HEK293T (cell line): ENCODE measurements around the gene SRP68.

ENCODE experiments used
- CTCF ChIA-PET: fragments of 350-600 bp; formaldehyde crosslinking; extraction: SDS; loops from one replicate; lab custom pipeline; 2021; ENCODE audit warnings: antibody characterized with exemption, inconsistent platforms; lab: Yijun Ruan, JAX
- POLR2A ChIA-PET: fragments of 350-600 bp; formaldehyde crosslinking; extraction: SDS; loops from one replicate; lab custom pipeline; 2020; ENCODE audit warnings: antibody characterized with exemption, inconsistent platforms; lab: Yijun Ruan, JAX
- DNase-seq: peaks from one replicate; pipeline ENCODE4 v3.0.0; 2012; ENCODE audit warnings: mixed read lengths; ENCODE audit errors: extremely low spot score
- ARNT ChIP-seq: fragments of 450-650 bp; IDR thresholded peaks from 2 replicates; pipeline ENCODE4 v1.6.1; 2017; ENCODE audit warnings: mild to moderate bottlenecking
- BHLHE40 ChIP-seq: fragments of 450-650 bp; IDR thresholded peaks from 2 replicates; pipeline ENCODE4 v1.6.1; 2016; ENCODE audit warnings: mild to moderate bottlenecking, moderate library complexity, borderline replicate concordance
- CTBP1 ChIP-seq: fragments of 450-650 bp; IDR thresholded peaks from 2 replicates; pipeline ENCODE4 v1.6.1; 2016; ENCODE audit warnings: borderline replicate concordance
- ELF4 ChIP-seq: fragments of 450-650 bp; IDR thresholded peaks from 2 replicates; pipeline ENCODE4 v1.6.1; 2017; ENCODE audit warnings: antibody characterized with exemption
- FOXA1 ChIP-seq: fragments of 450-650 bp; IDR thresholded peaks from 2 replicates; pipeline ENCODE4 v1.6.1; 2016; ENCODE audit warnings: mild to moderate bottlenecking
- FOXK2 ChIP-seq: fragments of 450-650 bp; IDR thresholded peaks from 2 replicates; pipeline ENCODE4 v1.6.1; 2016; ENCODE audit warnings: mild to moderate bottlenecking
- FOXM1 ChIP-seq: fragments of 450-650 bp; IDR thresholded peaks from 2 replicates; pipeline ENCODE4 v1.6.1; 2017; ENCODE audit warnings: mild to moderate bottlenecking, borderline replicate concordance
- HDGF ChIP-seq: fragments of 450-650 bp; IDR thresholded peaks from 2 replicates; pipeline ENCODE4 v1.6.1; 2017; ENCODE audit warnings: antibody characterized with exemption, borderline replicate concordance
- L3MBTL2 ChIP-seq: fragments of 450-650 bp; conservative IDR thresholded peaks from 2 replicates; pipeline ENCODE4 v1.6.1; 2016; ENCODE audit warnings: mild to moderate bottlenecking
- LEF1 ChIP-seq: fragments of 450-650 bp; IDR thresholded peaks from 2 replicates; pipeline ENCODE4 v1.6.1; 2017; ENCODE audit warnings: mild to moderate bottlenecking, borderline replicate concordance
- NFRKB ChIP-seq: fragments of 450-650 bp; IDR thresholded peaks from 2 replicates; pipeline ENCODE4 v1.6.1; 2016; ENCODE audit warnings: mild to moderate bottlenecking, moderate library complexity
- PKNOX1 ChIP-seq: fragments of 450-650 bp; IDR thresholded peaks from 2 replicates; pipeline ENCODE4 v1.6.1; 2016
- SP1 ChIP-seq: fragments of 450-650 bp; IDR thresholded peaks from 2 replicates; pipeline ENCODE4 v1.6.1; 2017
- SUZ12 ChIP-seq: fragments of 450-650 bp; IDR thresholded peaks from 2 replicates; pipeline ENCODE4 v1.6.1; 2016; ENCODE audit warnings: mild to moderate bottlenecking
- TARDBP ChIP-seq: fragments of 450-650 bp; IDR thresholded peaks from 2 replicates; pipeline ENCODE4 v1.6.1; 2016
- ZNF384 ChIP-seq: fragments of 450-650 bp; IDR thresholded peaks from 2 replicates; pipeline ENCODE4 v1.6.1; 2016

The SRP68 gene

GRCh38 chr17:76082326-76083251 is 10.3 kb upstream of the SRP68 start:
- TF ChIP-seq ARNT (no peak), SP1 (no peak), FOXK2 (no peak), NFRKB (no peak), CTBP1 (no peak), FOXM1 (no peak), ZNF384 (no peak), TARDBP (no peak), PKNOX1 (no peak), LEF1 (no peak)
- ChIA-PET POLR2A (interaction anchor here (1.0 kb wide), 1 partner anchor 10 kb away, joined by 6 read pairs; the partner anchor contains the start of gene SRP68), CTCF (interaction anchor here (0.9 kb wide), 1 partner anchor 69 kb away, joined by 3 read pairs; no protein-coding TSS in a partner anchor)
- no peak for DNase-seq

GRCh38 chr17:76081295-76082210 is 9.2 kb upstream of the SRP68 start:
- no peak for DNase-seq
- no peak for TF ChIP-seq HDGF
- TF ChIP-seq ZNF384, result no peak
- TF ChIP-seq LEF1, result no peak
- no peak for TF ChIP-seq CTBP1
- TF ChIP-seq SUZ12, result no peak
- no peak for TF ChIP-seq L3MBTL2
- TF ChIP-seq FOXM1, result no peak
- no peak for TF ChIP-seq ARNT
- TF ChIP-seq ELF4, result no peak
- no peak for TF ChIP-seq SP1
- TF ChIP-seq TARDBP, result no peak
- no peak for TF ChIP-seq FOXK2
- TF ChIP-seq BHLHE40, result no peak
- no peak for TF ChIP-seq PKNOX1
- TF ChIP-seq FOXA1, result no peak
- TF ChIP-seq NFRKB, result no peak
- ChIA-PET POLR2A (interaction anchor here (1.9 kb wide), 1 partner anchor 9 kb away, joined by 11 read pairs; the partner anchor contains the start of gene SRP68), CTCF (no interaction called here)

- CTCF ChIA-PET, result interaction anchor here (1.1 kb wide), 1 partner anchor 67 kb away, joined by 3 read pairs; no protein-coding TSS in a partner anchor
- POLR2A ChIA-PET, result interaction anchor here (0.7 to 1.9 kb wide), 3 partner anchors 9 to 27 kb away, joined by 3 to 11 read pairs (median 4); partner anchors contain the start of genes EXOC7 and SRP68
- no peak for TF ChIP-seq FOXM1
- TF ChIP-seq NFRKB, result no peak
- no peak for TF ChIP-seq SUZ12
- TF ChIP-seq TARDBP, result no peak
- no peak for TF ChIP-seq ARNT
- TF ChIP-seq SP1, result no peak
- no peak for TF ChIP-seq CTBP1
- no peak for DNase-seq
Measured at GRCh38 chr17:76080768-76081287, 8.5 kb upstream of the SRP68 start.

GRCh38 chr17:76079956-76080767 is 7.8 kb upstream of the SRP68 start:
- ChIA-PET POLR2A (interaction anchor here (0.7 to 1.9 kb wide), 3 partner anchors 8 to 27 kb away, joined by 3 to 11 read pairs (median 4); partner anchors contain the start of genes EXOC7 and SRP68), CTCF (interaction anchor here (0.9 to 1.1 kb wide), 2 partner anchors 67 to 204 kb away, joined by 3 read pairs; no protein-coding TSS in a partner anchor)
- DNase-seq, result no peak
- TF ChIP-seq BHLHE40 (no peak), L3MBTL2 (no peak), ELF4 (no peak), ARNT (no peak), SP1 (no peak), CTBP1 (no peak), NFRKB (no peak), FOXM1 (no peak), FOXK2 (no peak)

GRCh38 chr17:76079535-76079955 is 7.2 kb upstream of the SRP68 start:
- no peak for TF ChIP-seq FOXM1
- TF ChIP-seq PKNOX1, result no peak
- no peak for TF ChIP-seq CTBP1
- TF ChIP-seq SUZ12, result no peak
- TF ChIP-seq ARNT, result no peak
- no peak for TF ChIP-seq FOXK2
- TF ChIP-seq NFRKB, result no peak
- no peak for TF ChIP-seq ZNF384
- no peak for TF ChIP-seq FOXA1
- CTCF ChIA-PET, result interaction anchor here (0.9 kb wide), 1 partner anchor 204 kb away, joined by 3 read pairs; no protein-coding TSS in a partner anchor
- POLR2A ChIA-PET, result interaction anchor here (0.7 to 1.9 kb wide), 2 partner anchors 7 to 11 kb away, joined by 3 to 11 read pairs; partner anchors contain the start of gene SRP68
- no peak for DNase-seq
